GM21723 (cell line): Measurements from ENCODE around the gene NOS1.
"Not testable (repeated sequence)": the region's sequence is repeated elsewhere in the genome, so short reads cannot be mapped to it uniquely, and the experiment has no call there.

Source experiments
- ATAC-seq: cut with Tn5 transposase; IDR thresholded peaks from one replicate; pipeline ENCODE4 v1.9.1; 2021; ENCODE audit warnings: mild to moderate bottlenecking, moderate library complexity; ENCODE audit not compliant: unreplicated experiment

NOS1 gene

DNA sequence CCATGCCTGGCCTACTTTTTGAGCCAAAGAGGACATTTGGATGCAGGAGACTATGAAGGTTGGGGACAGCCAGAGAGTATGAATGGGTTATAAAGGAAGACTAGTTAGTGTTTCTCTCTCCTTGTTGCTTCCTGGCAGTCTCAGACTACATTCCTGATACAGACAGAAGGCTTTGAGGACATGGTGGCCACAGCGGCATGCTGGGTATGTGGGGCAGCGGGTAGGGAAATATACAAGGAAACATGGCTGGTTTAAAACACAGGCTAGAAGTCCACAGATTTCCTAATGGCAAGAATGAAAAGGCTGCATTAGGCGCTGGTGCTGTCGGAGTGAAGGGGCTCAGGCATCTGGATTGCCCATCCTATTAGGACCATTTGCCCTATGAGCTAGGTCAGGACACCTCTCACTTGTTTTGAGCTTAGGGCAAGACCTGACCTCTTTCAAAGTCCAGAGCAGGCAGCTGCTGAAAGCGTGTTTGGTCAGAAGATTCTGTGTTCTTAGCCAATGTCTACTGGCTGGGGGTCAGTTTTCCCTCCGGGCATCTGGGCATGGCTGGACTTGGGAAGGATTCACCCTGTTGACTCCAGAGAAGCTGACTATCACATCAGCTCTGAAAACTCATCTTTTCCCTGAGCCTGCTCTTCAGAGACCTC lies 151.0 kb downstream of the NOS1 start:
- no peak for ATAC-seq

DNA sequence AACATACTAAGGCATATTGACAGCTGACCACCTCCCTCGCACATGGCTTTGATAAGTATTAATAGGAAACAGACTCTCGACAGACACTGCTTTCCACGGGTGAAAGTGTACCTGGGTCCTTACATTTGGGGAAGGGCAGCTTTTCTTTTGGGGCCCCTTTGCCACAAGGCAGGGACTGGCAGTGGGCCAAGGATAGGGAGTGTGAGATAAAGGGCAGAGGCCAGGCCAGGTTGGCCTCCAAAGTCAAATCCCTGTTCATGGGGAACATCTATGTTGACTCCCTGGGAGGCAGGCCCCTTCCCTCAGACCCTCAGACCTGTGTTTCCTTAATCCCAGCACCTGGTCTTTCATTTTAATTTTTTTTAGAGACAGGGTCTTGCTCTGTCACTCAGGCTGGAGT lies 151.8 kb downstream of the NOS1 start:
- ATAC-seq, result no peak

DNA sequence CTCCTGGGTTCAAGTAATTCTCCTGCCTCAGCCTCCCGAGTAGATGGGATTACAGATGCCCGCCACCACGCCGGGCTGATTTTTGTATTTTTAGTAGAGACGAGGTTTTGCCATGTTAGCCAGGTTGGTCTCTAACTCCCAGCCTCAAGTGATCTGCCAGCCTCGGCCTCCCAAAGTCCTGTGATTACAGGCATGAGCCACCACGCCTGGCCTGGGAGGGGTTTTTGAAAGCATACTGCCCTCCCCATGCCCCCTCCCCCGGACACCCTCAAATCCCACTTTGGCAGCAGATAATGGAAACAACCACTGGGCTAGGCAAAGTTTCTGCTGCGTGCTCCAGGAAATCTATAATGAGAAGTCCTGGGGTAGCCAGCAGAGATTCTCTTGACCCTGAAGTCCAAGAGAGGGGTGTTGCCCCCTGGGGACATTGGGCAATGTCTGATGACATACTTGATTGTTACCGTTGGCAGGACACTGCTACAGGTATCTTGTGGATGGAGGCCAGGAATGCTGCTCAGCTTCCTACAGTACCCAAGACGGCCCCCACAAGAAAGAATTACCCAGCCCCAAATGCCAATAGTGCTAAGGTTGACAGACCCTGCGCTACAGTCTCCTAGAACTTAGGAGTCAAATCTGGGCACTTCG lies 152.5 kb downstream of the NOS1 start:
- no peak for ATAC-seq

DNA sequence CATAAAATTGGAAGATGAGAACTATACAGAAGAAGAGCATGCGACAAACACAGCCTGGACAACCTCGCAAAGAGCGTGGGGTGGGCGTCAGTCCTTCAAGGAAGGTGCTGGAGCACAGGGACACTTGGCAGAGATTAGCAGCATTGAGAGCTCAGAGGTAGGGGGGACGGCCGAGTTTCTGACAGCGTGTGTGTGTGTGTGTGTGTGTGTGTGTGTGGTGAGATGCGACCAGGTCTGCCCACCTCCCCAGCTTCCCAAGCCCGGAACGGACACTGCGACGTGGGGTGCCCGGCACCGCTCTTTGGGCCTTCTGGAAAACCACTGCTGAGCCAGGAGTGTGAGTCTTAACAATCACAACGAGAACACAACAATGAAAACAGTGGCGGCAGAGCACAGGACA lies 153.2 kb downstream of the NOS1 start:
- no peak for ATAC-seq

DNA sequence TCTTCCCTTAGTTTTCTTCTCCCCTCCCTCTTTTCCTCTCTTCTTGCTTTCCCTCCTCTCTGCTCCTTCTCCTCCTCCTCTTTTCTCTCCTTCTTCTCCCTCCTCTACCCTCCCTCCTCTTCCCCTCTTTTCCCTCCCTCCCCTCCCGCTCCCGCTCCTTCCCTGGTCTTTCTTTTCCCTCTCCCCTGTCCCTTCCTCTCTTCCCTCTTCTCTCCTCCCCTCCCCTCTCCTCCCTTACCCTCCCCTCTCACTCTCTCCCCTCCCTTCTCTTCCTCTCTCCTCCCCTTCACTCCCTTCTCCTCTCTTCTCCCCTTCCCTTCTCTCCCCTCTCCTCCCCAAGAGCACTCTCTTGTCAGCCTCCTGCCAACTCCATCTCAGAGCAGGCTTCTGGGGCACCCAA lies 153.8 kb downstream of the NOS1 start:
- ATAC-seq, result no peak

DNA sequence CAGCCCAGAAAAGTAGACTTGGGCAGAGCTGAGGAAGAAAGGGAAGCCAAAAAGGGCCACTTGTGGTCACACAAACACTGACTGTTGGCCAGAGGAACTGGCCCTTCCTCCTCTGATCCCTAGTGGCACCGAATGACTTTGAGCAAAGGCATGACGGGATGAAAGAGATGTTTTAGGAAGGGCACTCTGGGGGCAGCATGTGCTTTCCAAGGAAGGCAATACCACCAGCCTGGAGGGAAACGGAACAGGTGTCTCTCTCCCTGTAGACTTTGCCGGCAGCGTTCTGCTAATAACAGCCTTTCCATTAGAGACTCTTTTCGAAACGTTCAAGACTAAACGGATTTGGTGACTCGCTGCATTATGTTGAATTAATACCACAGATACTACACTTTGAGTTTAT lies 158.9 kb downstream of the NOS1 start:
- ATAC-seq, result no peak

DNA sequence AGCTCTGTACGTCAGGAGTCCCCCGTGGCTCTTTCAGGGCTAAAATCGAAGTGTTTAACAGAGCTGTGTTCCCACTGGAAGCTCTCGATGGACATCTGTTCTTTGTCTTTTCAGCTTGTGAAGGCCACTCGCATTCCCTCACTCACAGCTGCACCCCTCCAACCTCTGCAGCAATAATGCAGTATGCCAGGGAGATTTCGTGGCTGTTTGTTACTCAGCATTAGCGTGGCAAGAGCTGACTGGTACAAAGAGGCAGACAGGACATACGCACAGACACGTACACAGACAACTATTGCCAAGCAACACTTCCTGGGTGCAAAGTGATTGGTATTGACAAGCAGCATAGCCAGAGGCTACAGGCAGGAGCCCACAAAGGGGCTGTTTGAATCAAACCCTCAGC lies 159.4 kb downstream of the NOS1 start:
- no peak for ATAC-seq

DNA sequence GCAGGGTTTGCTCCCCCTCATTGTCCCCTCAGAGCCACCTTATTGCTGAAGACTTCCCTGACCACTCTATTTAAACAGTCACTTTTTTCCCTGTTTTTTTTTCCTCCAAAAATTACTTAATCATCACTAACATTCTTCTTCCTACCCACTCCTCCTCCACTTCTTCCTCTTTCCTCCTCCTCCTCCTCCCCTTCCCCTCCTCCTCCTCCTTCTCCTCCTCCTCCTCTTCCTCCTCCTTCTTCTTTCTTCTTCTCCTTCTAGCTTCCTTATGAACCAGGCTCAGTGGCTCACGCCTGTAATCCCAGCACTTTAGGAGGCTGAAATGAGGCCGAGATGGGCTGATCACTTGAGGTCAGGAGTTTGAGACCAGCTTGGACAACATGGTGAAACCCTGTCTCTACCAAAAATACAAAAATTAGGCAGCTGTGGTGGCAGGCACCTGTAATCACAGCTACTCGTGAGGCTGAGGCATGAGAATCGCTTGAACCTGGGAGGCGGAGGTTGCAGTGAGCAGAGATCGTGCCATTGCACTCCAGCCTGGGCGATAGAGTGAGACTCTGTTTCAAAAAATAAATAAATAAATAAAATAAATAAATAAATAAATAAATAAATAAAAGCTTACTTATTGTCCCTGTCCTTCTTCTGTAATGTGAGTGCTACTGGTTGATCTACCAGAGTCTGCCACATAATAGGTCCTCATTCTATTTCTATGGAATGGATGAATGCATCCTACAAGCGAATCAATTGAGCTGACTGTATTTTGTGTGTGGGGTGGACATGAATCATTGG lies 161.3 kb downstream of the NOS1 start:
- not testable (repeated sequence) for ATAC-seq

DNA sequence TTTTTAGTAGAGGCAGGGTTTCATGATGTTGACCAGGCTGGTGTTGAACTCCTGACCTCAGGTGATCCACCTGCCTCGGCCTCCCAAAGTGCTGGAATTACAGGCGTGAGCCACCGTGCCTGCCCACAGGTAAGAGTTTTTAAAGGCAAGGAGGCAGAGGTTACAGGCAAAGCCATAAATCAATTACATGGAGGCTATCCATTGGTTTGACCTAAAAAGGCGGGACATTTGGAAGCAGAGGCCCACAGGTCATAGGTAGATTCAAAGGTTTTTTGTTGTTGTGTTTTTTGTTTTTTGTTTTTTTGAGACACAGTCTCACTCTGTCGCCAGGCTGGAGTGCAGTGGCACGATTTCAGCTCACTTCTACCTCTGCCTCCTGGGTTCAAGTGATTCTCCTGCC lies 165.1 kb downstream of the NOS1 start:
- not testable (repeated sequence) for ATAC-seq

DNA sequence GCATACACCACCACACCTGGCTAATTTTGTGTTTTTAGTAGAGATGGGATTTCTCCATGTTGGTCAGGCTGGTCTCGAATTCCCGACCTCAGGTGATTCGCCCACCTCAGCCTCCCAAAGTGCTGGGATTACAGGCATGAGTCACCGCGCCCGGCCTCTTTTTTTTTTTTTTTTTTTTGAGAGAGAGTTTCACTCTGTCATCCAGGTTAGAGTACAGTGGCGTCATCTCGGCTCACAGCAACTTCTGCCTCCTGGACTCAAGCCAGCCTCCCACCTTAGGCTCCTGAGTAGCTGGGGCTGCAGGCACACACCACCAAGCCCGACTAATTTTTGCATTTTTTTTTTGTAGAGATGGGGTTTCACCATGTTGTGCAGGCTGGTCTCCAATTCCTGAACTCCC lies 166.4 kb downstream of the NOS1 start:
- not testable (repeated sequence) for ATAC-seq

DNA sequence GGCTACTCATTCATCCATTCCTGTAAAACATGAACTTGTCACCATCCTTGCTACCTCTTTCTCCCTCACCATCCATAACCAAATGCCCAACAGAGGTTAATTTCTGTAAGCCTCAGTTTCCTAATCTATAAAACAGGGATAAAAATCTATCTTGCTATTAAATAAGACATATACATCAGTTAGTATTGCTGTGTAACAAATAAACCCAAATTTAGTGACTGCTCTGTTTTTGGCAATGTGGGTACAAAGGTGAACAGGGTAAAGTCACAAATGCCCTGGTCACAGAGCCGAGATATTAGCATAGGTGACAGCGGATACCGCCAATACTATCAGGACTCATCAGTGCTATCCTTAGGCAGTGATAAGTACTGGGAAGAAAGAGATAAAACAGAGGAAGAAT lies 167.5 kb downstream of the NOS1 start:
- ATAC-seq, result no peak

DNA sequence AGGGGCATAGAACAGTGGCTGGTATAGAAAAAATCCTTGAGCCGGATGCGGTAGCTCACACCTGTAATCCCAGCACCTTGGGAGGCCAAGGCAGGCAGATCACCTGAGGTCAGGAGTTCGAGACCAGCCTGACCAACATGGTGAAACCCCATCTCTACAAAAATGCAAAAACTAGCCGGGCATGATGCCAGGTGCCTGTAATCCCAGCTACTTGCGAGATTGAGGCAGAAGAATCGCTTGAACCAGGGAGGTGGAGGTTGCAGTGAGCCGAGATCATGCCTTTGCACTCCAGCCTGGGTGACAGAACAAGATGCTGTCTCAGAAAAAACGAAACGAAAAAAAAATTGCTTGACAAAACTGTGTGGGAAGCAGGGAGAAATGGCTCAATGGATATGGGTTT lies 168.8 kb downstream of the NOS1 start:
- not testable (repeated sequence) for ATAC-seq

DNA sequence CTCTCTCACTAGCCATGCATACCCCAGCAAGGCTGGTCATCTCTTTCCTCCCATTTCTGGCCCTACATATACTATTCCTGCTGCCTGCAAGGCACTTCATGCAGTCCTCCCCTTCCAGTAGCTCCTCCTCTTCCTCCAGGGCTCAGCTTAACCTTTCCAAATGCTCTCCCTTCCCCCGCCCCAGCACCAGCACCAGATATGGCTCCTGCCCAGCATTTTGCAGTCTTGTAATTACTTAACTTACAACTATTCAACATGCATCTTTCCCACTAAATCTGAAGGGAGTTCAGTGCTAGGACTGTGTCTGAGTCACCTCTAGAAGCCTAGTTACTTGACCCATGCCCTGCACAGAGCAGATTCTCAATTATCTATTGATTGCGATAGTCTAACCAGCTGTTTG lies 169.4 kb downstream of the NOS1 start:
- no peak for ATAC-seq

DNA sequence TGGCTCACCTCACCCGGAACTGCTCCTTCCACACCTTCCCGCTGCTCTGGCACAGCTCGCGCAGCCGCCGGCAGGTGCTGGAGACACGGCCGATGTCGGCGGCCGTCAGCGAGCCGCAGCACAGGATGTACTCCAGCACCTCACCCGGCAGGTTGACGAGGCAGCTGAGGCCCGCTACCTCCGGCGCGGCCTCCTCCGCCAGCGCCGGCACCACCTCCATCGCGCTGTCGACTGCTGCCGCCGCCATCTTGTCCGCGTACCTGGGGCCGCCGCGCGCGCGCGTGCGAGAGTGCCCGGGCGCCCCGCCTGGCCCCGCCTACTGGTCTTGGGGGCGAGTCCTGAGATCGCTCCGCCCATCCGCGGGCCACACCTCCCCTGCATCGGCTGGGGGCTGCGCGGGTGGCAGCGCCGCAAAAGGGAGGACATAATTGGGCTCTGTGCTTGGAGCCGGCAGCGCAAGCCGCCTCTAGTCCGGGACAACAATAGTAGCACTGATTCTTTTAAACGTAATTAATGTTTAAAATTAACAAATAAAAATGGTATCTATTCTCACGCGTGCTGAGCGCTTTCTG lies 171.1 kb downstream of the NOS1 start, which contains the start of gene FBXO21:
Gene FBXO21 (minus strand): TSS at position 261 of the 572 bp plus-strand sequence. CDS start 14 bp downstream, at position 247.
- ATAC-seq, result peak; percentile 94

DNA sequence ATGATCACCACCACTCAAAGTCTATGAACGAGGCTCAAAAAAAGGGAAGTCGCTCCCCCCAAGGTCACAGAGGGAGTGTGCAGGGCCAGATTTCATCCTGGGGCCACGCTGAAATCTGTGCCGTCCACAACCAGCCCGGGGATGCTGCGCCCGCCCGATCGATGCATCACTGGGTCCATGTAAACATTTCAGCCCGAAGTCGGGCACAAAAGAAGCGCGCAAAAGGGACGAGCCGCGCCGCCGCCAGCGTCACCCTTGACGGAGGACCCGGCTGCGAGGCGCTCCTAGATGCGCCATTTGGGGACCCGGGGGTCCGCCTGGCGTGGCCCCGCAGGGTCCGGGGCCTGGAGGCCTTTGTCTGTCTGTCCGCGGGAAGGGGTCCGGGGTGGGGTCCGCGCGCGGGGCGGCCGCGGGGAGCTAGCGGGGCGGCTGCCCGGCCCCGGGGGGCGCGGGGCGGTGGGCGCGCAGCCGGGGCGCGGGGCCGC lies 171.7 kb downstream of the NOS1 start:
- ATAC-seq, result peak; percentile 38

DNA sequence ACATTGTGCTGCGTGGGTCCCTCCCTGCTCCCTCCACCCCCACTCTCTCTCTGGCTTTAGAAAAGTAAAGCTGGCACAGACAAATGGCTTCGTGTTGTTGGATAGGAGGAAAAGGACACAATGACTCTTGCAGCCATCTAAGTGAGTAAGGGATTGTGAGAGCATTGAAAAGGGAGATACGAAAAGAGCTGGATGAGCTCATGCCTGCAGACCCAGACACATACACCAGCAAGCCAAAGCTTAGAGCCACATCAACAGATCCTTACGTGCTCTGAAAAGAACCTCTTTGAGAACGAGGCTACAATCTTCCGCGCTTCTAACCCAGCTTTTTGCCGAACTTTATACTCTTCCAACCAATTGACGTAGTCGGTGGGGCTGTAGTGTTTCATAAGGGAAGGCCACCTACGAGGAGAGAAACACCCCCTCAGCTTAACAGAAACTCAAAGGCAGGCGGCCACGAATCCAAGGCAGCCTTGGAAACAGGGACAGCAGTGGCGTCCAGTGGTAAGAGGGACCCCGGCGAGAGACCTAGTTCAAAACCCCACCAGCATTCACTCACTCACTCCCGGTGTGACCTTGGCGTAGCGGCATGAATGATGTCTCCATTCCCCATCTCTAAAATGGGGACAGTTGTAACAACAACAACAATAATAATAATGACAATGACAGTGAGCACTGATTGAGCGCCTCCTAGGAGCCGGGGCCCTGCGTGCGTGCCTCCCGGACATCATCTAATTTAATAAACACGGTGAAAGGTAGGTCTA lies 172.3 kb downstream of the NOS1 start:
- ATAC-seq, result no peak

DNA sequence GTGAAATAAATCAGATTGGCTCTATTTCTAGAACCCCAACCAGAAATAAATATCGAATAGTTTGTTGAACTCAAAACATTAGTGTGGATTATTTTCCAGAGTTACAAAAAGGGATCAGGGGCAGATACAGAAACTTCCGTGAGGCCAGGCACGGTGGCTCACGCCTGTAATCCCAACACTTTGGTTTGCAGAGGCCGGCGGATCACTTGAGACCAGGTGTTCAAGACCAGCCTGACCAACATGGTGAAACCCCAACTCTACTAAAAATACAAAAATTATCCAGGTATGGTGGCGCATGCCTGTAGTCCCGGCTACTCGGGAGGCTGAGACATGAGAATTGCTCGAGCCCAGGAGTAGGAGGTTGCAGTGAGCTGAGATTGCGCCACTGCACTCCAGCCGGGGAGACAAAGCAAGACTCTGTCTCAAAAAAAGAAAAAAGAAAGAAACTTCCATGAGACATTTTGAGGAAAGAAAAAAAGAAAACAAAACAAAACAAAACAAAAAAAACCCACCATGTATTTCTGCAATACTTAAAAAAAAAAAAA lies 173.2 kb downstream of the NOS1 start:
- ATAC-seq, result no peak

DNA sequence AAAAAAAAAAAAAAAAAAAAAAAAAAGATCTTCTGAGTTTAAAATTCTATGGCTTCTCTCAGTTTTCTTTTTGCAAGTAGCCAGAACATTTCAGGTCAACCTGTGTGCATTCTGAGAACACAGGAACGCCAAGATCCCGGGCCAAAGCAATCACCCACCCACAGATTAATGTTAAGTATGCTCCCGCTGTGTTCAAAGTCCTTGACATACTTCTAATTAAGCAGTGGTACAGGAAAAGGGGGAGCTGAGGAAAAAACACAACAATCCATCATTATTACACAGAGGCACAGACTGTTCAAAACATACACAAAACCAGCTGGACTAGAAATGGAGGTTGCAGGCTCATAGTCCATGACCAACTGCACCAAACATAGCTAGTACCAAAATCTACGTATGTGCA lies 174.0 kb downstream of the NOS1 start:
- no peak for ATAC-seq

DNA sequence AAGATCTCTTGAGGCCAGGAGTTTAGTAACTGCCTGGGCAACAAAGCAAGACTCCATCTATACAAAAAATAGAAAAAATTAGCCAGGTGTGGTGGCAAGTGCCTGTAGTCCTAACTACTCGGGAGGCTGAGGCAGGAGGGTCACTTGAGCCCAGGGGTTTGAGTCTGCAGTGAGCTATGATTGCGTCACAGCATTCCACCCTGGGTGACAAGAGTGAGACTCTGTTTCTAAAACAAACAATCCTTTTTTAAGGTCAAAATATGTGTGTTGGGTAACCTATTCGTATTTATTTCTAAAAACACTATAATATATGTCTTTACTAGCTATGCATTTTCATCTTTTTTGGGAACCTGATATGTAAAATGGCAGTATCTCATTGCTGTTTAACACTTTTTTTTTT lies 178.6 kb downstream of the NOS1 start:
- no peak for ATAC-seq

DNA sequence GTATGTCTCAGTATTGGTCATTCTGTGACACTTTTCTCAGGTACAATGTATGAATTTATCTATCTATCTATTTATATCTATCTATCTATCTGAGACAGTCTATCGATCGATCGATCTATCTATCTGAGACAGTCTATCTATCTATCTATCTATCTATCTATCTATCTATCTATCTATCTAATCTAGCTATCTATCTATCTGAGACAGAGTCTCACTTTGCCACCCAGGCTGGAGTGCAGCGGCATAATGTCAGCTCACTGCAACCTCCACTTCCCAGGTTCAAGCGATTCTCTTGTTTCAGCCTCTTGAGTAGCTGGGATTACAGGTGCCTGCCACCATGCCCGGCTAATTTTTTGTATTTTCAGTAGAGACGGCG lies 180.0 kb downstream of the NOS1 start:
- not testable (repeated sequence) for ATAC-seq
